AG04449 (cell line): ENCODE data around the gene PDPN.

Source experiments
- CTCF ChIA-PET: fragments of 350-600 bp; formaldehyde crosslinking; extraction: SDS; loops from one replicate; lab custom pipeline; 2021; ENCODE audit warnings: antibody characterized with exemption; lab: Yijun Ruan, JAX
- POLR2A ChIA-PET: fragments of 400-600, 350-600 bp; formaldehyde crosslinking; extraction: SDS; loops from one replicate; lab custom pipeline; 2020; ENCODE audit warnings: antibody characterized with exemption, inconsistent platforms; lab: Yijun Ruan, JAX
- DNase-seq: peaks from one replicate; pipeline ENCODE4 v3.0.0-alpha.2; 2010; ENCODE audit warnings: low read depth, low spot score
- H3K4me3 ChIP-seq: 2 replicates; pipeline ENCODE4 v1.5.1; 2011; ENCODE audit warnings: low read depth, mild to moderate bottlenecking, control low read depth, low read length
- TF ChIP-seq, protein P1 (sequence below): IDR thresholded peaks from one replicate; pipeline ENCODE4 v1.5.1; 2011; ENCODE audit warnings: mild to moderate bottlenecking, moderate library complexity, low read length, control low read depth, inconsistent platforms; ENCODE audit not compliant: insufficient read depth; ENCODE audit errors: missing control alignments

PDPN gene

DNA sequence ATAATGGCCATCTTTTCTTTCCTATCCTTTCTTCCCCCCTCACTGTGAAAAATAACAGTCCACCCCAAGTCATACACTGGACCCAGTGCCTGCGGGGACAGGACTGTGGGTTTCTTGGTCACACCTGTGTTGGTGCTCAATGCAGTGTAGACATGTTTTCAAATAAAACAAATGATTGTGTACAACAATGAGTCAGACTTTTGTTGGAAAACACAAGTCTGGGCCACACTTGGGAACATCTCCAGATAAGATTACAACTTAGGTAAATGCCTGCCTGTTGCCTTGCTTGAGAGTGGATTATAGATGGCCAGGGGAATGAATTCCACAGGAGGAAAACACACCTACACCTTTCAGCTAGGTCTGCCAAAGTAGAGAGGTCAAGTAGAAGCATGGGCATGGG is 34.1 kb downstream of the PDPN start:
- TF ChIP-seq, protein P1, sequence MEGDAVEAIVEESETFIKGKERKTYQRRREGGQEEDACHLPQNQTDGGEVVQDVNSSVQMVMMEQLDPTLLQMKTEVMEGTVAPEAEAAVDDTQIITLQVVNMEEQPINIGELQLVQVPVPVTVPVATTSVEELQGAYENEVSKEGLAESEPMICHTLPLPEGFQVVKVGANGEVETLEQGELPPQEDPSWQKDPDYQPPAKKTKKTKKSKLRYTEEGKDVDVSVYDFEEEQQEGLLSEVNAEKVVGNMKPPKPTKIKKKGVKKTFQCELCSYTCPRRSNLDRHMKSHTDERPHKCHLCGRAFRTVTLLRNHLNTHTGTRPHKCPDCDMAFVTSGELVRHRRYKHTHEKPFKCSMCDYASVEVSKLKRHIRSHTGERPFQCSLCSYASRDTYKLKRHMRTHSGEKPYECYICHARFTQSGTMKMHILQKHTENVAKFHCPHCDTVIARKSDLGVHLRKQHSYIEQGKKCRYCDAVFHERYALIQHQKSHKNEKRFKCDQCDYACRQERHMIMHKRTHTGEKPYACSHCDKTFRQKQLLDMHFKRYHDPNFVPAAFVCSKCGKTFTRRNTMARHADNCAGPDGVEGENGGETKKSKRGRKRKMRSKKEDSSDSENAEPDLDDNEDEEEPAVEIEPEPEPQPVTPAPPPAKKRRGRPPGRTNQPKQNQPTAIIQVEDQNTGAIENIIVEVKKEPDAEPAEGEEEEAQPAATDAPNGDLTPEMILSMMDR = no peak
- DNase-seq = no peak
- CTCF ChIA-PET = no interaction called here
- H3K4me3 ChIP-seq = no peak overlapping the region
- POLR2A ChIA-PET = no interaction called here

DNA sequence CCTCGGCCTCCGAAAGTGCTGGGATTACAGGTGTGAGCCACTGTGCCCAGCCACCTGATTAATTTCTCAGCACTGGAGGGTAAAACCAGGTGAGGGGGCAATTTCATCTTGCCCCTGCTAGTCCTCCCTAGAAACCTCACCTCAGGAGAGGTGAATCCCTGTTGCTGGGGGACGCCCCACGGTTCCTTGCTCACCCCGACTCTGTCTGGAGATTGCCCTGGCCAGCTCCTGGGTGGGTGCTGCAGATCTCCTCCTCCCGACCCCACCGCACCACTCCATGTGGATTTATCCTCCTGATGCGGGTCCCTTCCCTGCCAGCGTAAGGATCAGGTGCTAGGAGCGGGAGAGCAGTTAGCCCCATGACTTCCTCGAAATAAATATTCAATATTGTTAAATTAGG is 34.9 kb downstream of the PDPN start:
- TF ChIP-seq, protein P1 = no peak
- CTCF ChIA-PET = no interaction called here
- no peak for DNase-seq
- POLR2A ChIA-PET = no interaction called here
- H3K4me3 ChIP-seq = no peak overlapping the region

DNA sequence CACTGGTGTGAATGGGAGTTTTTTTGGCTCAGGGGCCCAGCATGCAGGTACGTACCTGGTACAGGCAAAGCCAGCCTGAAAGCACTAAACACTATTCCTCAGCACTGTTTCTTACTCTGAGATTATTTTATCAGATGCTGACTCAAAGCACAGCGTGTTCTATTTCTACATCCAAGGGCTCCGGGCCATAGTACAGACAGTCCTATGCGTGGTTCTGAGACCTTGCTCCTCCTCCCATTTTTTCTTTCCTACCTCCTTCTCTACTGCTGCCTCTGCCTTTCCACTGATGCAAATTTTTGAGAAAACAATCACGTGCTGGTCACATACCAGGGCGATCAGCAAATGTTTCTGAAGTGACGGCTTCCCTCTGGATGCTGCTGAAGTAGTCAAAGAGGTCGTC is 36.3 kb downstream of the PDPN start:
- H3K4me3 ChIP-seq = no peak overlapping the region
- CTCF ChIA-PET = no interaction called here
- DNase-seq = no peak
- TF ChIP-seq, protein P1 = no peak
- POLR2A ChIA-PET = no interaction called here

DNA sequence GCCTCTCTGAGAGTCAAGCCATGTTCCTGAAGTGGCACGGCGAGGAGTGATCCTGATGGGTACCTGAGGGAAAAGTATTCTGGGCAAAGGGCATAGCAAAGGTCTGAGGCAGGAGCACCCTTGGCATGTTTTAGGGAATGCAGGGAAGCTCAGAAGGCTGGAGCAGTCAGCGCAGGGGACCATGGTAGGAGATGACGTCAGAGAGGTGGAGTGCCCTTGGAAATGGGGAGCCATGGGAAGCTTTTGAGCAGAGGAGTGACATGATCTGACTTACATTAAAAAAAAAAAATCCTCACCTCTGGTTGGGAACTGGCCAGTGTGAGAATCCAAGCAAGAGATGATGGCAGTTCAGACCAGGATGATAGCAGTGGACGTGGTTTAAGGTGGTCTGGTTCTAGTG is 37.2 kb downstream of the PDPN start:
- ChIA-PET CTCF (no interaction called here), POLR2A (no interaction called here)
- DNase-seq = no peak
- H3K4me3 ChIP-seq = no peak overlapping the region
- TF ChIP-seq, protein P1 = no peak

DNA sequence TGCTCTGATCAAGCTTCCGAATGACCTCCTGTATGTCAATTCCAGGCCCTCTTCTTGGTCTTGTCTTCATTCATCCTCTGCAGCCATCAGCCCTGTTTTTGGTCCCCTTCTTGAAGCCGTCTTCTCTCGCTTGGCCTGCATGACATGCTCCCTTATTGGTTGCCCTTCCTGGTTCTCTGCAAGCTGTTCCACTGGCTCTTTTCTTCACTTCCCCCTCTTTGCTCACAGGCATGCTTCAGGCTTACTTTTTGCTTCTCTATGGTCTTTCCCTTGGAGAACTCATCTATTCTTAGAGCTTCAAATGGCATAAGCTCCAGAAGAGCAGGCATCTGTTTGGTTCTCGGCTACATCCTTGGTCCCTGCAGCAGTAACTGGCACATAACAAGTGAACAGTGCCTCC is 38.8 kb downstream of the PDPN start:
- TF ChIP-seq, protein P1 = no peak
- DNase-seq = no peak
- CTCF ChIA-PET = no interaction called here
- no peak overlapping the region for H3K4me3 ChIP-seq
- POLR2A ChIA-PET = no interaction called here

DNA sequence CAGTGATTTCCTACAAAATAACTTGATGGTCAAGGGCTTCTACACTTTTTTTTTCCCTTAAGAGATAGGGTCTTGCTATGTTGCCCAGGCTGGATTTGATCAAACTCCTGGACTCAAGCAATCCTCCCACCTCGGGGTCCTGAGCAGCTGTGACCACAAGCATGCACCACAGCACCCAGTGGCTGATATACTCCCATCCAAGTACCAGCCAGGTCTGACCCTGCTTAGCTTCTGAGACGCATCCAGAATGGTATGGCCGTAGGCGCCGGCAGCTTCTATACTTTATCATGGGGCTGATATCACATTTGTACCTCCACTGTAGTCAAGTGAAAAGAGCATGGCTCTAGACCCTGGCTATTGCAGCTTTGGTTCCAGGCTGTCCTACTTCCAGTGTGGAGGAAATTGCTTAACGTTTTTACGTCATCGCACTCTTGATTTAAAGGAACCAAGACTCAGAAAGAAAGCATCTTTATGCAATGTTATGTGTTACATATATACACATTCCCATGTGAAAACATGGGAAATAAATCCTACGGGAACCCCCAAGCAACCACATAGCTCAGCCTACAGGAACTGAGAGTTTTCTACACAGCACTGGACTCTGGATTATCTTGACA is 39.5 kb downstream of the PDPN start:
- DNase-seq = no peak
- TF ChIP-seq, protein P1 = no peak
- POLR2A ChIA-PET = no interaction called here
- CTCF ChIA-PET = no interaction called here
- no peak overlapping the region for H3K4me3 ChIP-seq
